GM12878 (cell line): ENCODE measurements around the gene KAT14.

Source experiments
- BACH1 ChIP-seq: fragments of 450-650 bp; IDR thresholded peaks from 2 replicates; pipeline ENCODE4 v1.6.1; 2017; ENCODE audit warnings: mild to moderate bottlenecking, borderline replicate concordance
- EGR1 ChIP-seq, 2 experiments: IDR thresholded peaks; 1 replicate in 1 of 2; 2 replicates in 1 of 2; pipeline ENCODE4 v1.6.1; 2011 to 2012; ENCODE audit warnings: low read depth in 2 of 2, low read length in 2 of 2, borderline replicate concordance in 1 of 2, mild to moderate bottlenecking in 1 of 2, moderate library complexity in 1 of 2
- EP300 ChIP-seq, 2 experiments: fragments of 150-350 bp in 1 of 2; IDR thresholded peaks; 2 replicates each; pipeline ENCODE4 v1.6.1; 2011 to 2012; ENCODE audit warnings: low read depth in 2 of 2, low read length in 2 of 2, borderline replicate concordance in 1 of 2, improper control_type of control experiment in 1 of 2, inconsistent platforms in 1 of 2; ENCODE audit not compliant: control insufficient read depth in 1 of 2
- EZH2 ChIP-seq: IDR thresholded peaks from 2 replicates; pipeline ENCODE4 v1.6.1; 2012; ENCODE audit warnings: low read depth, mild to moderate bottlenecking, control low read depth, inconsistent platforms, low read length, borderline replicate concordance; ENCODE audit not compliant: control insufficient read depth
- JUND ChIP-seq: IDR thresholded peaks from 2 replicates; pipeline ENCODE4 v1.6.1; 2012; ENCODE audit warnings: low read depth, mild to moderate bottlenecking, low read length, improper control_type of control experiment, moderate library complexity
- MXI1 ChIP-seq: fragments of 150-350 bp; IDR thresholded peaks from 2 replicates; pipeline ENCODE4 v1.6.1; 2011; ENCODE audit warnings: low read depth, mild to moderate bottlenecking, inconsistent platforms, low read length, improper control_type of control experiment
- POLR2A ChIP-seq: IDR thresholded peaks from 2 replicates; pipeline ENCODE4 v1.6.1; 2011; ENCODE audit warnings: low read depth, mild to moderate bottlenecking, low read length
- REST ChIP-seq: IDR thresholded peaks from 2 replicates; pipeline ENCODE4 v1.6.1; 2012; ENCODE audit warnings: mild to moderate bottlenecking, low read depth, low read length
- TAF1 ChIP-seq: IDR thresholded peaks from 2 replicates; pipeline ENCODE4 v1.6.1; 2011; ENCODE audit warnings: mild to moderate bottlenecking, low read depth, low read length, borderline replicate concordance
- ZNF24 ChIP-seq: fragments of 450-650 bp; IDR thresholded peaks from 2 replicates; pipeline ENCODE4 v1.6.1; 2017; ENCODE audit warnings: antibody characterized with exemption, mild to moderate bottlenecking
- ZZZ3 ChIP-seq: IDR thresholded peaks from 2 replicates; pipeline ENCODE4 v1.6.1; 2011; ENCODE audit warnings: low read depth; ENCODE audit not compliant: control insufficient read depth, insufficient read length
- TF ChIP-seq, protein P1 (sequence below), 3 experiments: IDR thresholded peaks in 2 of 3; conservative IDR thresholded peaks in 1 of 3; 2 replicates each; pipeline ENCODE4 v1.5.1; 2011; ENCODE audit warnings: low read depth in 3 of 3, low read length in 3 of 3, mild to moderate bottlenecking in 3 of 3, control low read depth in 2 of 3, moderate library complexity in 2 of 3, inconsistent platforms in 1 of 3, mixed read lengths in 1 of 3; ENCODE audit not compliant: control insufficient read depth in 2 of 3, insufficient read depth in 1 of 3; ENCODE audit errors: extremely low read depth in 1 of 3

GRCh38 chr20:18187020-18187419 is 49.4 kb downstream of the KAT14 start:
- TF ChIP-seq MXI1 (no peak), POLR2A (no peak), JUND (no peak), EP300 (IDR thresholded peaks at IDR 0.05; ENCODE audit: borderline replicate concordance in 1 of 2, control insufficient read depth in 1 of 2, low read depth in 2 of 2, low read length in 2 of 2) (no peak), TAF1 (no peak), EZH2 (no peak), REST (no peak), ZZZ3 (no peak), EGR1 (IDR thresholded peaks at IDR 0.05; ENCODE audit: borderline replicate concordance in 1 of 2, low read depth in 2 of 2, low read length in 2 of 2) (no peak), BACH1 (no peak), ZNF24 (no peak)
- TF ChIP-seq, protein P1, sequence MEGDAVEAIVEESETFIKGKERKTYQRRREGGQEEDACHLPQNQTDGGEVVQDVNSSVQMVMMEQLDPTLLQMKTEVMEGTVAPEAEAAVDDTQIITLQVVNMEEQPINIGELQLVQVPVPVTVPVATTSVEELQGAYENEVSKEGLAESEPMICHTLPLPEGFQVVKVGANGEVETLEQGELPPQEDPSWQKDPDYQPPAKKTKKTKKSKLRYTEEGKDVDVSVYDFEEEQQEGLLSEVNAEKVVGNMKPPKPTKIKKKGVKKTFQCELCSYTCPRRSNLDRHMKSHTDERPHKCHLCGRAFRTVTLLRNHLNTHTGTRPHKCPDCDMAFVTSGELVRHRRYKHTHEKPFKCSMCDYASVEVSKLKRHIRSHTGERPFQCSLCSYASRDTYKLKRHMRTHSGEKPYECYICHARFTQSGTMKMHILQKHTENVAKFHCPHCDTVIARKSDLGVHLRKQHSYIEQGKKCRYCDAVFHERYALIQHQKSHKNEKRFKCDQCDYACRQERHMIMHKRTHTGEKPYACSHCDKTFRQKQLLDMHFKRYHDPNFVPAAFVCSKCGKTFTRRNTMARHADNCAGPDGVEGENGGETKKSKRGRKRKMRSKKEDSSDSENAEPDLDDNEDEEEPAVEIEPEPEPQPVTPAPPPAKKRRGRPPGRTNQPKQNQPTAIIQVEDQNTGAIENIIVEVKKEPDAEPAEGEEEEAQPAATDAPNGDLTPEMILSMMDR (IDR thresholded peaks at IDR 0.05 in 2 of 3, conservative IDR thresholded peaks at IDR 0.05 in 1 of 3; ENCODE audit: control insufficient read depth in 2 of 3, extremely low read depth in 1 of 3, insufficient read depth in 1 of 3, low read depth in 3 of 3, low read length in 3 of 3) = no peak
